NOMO-1 treated with DMSO at 0.1 percent for 48 hours (cell line): Measurements from ENCODE around the gene STPG1.
"Not testable (repeated sequence)": the region's sequence is repeated elsewhere in the genome, so short reads cannot be mapped to it uniquely, and the experiment has no call there.

ENCODE experiments used
- DNase-seq: peaks from one replicate; lab custom pipeline; 2025; ENCODE audit not compliant: unreplicated experiment; lab: John Stamatoyannopoulos, UW

STPG1 gene

DNA sequence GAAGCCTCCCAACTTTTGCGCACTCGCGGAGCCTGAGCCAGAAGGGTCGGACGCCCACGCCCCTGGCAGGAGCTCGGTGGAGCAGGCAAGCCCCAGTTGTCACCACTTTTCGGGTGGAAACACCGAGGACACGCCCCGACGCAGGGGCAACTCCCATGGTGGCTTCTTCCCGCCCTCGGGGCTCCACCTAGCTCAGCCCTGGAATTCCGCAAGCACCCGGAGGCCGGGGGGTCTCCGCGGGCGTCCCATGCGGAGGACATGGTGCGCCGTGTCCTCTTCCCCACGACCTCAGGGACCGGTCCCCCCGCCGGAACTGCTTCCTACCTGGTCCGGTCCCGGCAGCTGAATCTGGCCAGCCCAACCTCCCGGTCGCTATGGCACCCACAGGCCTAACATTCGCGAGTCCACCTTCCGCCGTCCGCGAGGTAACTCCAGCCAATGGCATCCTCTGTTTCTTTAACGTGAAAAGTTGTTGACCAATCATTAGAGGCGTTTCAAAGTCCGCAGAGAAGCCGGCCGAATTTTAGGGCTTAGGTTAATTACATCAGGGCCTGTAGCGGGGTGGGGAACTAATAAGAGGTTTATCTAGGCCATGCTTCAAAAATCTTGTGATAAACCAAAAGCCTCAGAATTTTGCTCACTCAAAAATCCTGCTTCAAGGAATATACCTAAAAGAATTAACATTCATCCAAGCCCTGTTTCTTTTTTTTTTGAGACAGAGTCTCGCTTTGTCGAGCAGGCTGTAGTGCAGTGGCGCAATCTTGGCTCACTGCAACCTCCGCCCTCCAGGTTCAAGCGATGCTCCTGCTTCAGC lies at the start of gene STPG1:
TSS of gene STPG1 (minus strand) at position 433 of the 814 bp plus-strand sequence. CDS start 12,394 bp downstream, outside the sequence.
- DNase-seq: peak; percentile 87

GRCh38 chr1:24462128-24462527 lies 48.5 kb upstream of the STPG1 start:
- DNase-seq: not testable (repeated sequence)

DNA sequence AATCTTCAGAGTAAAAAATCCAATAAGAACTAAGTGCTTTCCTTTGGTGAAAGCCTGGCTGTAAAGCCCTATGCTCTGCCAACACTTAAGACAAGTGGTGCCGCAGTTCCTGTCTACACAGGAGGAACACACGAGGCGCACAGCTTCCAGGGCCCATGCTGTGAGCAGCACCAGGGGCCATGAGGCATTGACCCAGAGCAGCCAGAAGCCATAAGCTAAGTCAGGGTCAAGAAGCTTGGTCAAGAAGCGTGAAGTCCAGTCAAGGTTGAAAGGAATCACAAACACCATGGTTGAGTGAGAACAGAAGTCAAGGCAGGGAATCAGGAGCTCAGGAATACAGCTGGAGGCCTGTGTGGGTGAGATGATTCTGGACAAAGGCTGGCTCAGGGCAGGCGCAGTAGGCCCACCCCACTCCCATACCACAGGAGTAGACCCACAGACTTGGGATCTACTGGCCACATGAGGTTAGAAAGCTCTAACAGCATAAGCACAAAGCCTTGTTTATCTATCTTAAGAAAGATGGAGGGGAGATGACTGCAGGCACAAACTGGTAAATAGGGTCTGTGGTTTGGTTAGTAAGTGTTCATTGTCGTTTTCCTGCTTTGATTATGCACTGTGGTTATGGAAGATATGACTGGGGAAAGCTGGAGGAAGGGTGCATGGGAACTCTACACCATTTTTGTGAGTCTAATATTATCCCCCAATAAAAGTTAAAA lies 46.1 kb upstream of the STPG1 start:
- no peak for DNase-seq

- DNase-seq: no peak
Observed at GRCh38 chr1:24457866-24458265, 44.3 kb upstream of the STPG1 start.

- DNase-seq: no peak
Observed at GRCh38 chr1:24455272-24455671, 41.7 kb upstream of the STPG1 start.

DNA sequence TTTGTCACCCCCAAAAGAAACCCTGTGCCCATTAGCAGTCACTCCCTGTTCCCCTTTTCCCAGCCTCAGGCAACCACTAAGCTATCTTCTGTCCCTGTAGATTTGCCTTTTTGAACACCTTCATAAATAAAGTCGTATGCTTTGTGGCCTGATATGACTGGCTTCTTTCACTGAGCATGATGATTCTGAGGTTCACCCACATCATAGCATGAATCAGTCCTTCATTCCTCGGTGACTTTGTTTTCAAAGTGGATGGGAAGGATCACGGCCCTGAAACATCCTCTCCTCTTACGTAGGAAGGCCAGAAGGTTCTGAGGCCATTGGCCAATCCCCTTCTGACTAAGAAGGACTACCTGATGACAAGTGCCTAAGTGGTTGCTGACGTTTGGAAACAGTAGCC lies 41.1 kb upstream of the STPG1 start:
- DNase-seq: peak; percentile 55

GRCh38 chr1:24452922-24453485 lies 39.4 kb upstream of the STPG1 start:
- DNase-seq: no peak

GRCh38 chr1:24451746-24452145 lies 38.2 kb upstream of the STPG1 start:
- peak; percentile 58 for DNase-seq

GRCh38 chr1:24450857-24451397 lies 37.3 kb upstream of the STPG1 start:
- no peak for DNase-seq

DNA sequence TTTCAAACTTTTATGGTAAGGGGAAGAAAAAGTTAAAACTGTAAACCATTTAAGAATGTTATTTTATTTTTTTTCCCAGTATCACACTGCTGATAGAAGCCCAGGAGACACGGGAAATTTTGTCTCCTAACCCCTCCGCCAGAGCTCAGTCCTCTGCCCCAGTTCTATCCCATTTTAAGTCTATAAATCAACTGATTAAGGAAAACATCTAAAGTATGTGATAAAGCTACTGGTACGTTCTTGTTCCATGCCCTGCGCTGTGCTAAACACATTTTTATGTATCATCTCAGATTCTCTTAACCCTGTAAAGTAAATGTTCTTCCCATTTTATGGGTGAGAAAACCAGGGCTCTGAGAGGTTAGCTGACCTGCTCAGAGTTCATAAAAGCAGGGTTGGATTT lies 36.7 kb upstream of the STPG1 start:
- no peak for DNase-seq

DNA sequence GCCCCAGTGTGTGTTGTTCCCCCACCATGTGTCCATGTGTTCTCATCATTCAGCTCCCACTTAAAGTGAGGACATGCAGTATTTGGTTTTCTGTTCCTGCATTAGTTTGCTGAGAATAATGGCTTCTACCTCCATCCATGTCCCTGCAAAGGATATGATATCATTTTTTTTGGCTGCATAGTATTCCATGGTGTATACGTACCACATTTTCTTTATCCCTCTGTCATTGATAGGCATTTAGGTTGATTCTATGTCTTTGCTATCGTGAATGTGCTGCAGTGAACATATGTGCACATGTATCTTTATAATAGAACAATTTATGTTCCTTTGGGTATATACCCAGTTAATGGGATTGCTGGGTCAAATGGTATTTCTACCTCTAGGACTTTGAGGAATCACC lies 32.9 kb upstream of the STPG1 start:
- not testable (repeated sequence) for DNase-seq

GRCh38 chr1:24443241-24443656 lies 29.7 kb upstream of the STPG1 start:
- no peak for DNase-seq

DNA sequence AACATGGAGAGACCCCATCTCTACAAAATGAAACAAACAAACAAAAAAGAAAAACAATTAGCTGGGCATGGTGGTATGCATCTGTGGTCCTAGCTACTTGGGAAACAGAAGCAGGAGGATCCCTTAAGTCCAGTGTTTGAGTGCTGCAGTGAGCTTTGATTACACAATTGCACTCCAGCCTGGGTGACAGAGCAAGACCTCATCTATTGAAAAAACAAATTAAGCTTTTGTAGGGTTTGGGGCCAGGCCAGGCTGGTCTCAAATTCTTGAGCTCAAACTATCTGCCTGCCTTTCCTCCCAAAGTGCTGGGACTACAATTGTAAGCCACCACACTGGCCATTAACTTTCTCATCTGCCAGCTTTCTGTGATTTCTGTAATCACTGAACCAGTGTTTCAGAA lies 29.2 kb upstream of the STPG1 start:
- DNase-seq: no peak

DNA sequence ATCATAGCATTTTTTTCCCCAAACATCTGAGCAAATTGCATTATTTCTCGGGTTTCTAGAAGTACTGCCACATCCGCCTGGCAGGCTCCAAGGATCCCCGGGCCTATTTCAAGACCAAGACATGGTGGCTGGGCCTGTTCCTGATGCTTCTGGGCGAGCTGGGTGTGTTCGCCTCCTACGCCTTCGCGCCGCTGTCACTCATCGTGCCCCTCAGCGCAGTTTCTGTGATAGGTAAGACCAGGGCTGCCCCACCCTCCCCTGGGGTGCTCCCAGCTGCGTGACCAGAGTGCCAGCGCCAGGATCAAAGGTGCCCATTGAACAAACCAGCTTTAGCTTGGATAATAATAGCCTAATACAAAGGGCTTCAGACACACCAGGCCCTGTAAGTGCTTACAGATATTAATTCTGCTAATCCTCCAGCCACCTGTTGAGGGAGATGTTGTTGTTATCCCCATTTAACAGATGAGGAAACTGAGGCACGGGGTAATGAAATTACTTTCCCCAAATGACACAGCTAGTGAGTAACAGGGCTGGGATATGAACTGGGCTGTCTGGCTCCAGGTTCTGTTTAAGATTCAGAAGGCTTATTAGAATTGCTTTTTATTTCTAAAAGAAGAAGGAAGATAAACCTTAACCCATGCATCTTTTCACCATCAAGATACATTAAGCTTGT lies 28.6 kb upstream of the STPG1 start:
- no peak for DNase-seq

- DNase-seq: no peak
Observed at GRCh38 chr1:24441480-24441879, 27.9 kb upstream of the STPG1 start.

GRCh38 chr1:24440436-24440835 lies 26.9 kb upstream of the STPG1 start:
- no peak for DNase-seq

GRCh38 chr1:24438423-24438901 lies 24.9 kb upstream of the STPG1 start:
- no peak for DNase-seq

DNA sequence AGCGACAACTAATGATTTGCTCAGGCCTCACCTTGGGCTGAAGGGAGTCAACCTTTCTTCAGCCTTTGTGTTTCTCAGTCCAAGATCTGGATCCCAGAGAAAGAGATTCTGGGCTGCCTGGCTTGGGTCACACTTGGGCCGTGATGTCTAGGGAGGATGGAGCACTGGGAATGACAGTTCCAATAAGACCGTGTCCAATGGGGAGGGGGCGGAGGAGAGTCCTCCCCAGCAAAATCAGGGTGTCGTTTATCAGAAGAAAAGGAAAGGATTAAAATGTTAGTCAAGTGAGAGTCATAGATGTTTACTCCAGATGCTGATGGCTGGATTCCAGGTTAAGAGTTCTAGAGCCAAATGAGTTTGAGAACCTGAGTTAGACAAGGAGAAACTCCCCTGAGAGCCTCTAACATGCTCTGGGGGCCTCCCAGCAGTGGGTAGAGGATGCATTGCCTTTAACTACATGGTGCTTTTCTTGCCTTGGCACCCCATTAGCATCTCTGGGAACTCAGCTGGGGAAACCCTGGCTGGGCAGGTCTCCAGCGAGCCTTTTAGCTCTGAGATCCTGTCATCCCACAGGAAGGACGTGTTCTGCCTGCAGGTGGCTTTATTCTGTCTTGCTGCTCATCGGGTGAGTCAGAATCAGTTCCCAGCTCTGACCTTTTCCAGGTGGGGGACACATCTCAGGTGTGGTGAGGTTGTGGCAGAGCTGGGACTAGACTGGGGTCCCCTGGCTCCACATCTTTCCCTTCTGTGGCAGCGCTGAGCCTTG lies 24.2 kb upstream of the STPG1 start:
- DNase-seq: no peak

- no peak for DNase-seq
Observed at GRCh38 chr1:24435782-24436365, 22.3 kb upstream of the STPG1 start.

GRCh38 chr1:24427545-24427862 lies 13.9 kb upstream of the STPG1 start:
- DNase-seq: no peak
